Urothelium cell line (cell line): ENCODE measurements around the gene USP2.
A peak's percentile ranks its signal among the peaks of the same experiment; 100 is the strongest.

Experiments used
- DNase-seq: peaks from one replicate; pipeline ENCODE4 v3.0.0; 2011; ENCODE audit warnings: low spot score, mixed read lengths
- FAIRE-seq: peaks from 2 replicates; lab custom pipeline; 2011; peaks lifted over from hg19 to GRCh38; lab: Jason Lieb, UNC

USP2 gene

DNA sequence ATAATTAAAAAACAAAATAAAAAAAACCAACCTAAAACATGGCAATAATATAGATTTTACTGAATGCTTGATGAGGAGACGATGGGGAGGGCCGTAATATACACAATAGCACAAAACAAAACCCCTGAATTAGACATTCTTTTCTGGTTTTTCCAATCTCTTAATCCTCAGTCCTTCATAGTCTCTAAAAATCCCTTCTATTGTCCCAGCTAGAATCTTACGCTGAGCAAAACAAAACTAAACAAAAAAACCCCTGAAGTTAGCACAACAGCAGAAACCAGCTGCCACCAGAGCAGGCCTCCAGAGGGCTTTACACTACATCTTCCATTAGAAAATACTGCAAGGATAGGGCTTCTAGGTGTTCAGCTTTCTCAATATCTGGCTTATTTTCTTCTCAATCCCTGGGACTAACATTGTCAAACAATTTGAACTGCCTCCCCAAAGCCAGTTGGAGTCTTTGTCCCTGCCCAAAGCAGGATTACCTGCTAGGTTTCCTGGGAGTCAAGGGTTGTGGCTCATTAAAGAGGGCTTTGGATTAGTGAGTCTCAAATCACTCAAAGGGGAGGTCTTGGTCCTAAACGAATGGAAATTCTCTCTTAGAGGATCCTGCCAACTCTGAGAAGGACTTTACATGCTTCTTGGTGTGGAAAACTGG lies 49.3 kb downstream of the USP2 start:
- no peak for DNase-seq
- FAIRE-seq = no peak

DNA sequence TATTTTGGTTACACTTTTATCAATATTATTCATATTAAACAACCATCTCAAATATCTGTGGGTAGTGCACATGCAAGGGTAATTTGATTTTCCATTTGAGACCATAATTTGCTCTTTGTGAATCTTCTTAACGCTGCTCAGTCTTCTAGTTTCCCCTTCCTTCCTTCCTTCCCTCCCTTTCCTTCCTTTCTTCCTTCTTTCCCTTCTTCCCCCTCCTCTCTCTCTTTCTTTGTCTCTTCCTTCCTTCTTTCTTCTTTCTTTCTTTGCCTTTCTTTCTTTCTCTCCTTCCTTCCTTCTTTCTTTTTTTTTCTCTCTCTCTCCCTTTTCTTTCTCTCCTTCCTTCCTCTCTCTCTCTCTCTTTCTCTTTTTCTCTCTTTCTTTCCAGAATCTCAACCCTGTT lies 51.3 kb downstream of the USP2 start:
- no peak for FAIRE-seq

DNA sequence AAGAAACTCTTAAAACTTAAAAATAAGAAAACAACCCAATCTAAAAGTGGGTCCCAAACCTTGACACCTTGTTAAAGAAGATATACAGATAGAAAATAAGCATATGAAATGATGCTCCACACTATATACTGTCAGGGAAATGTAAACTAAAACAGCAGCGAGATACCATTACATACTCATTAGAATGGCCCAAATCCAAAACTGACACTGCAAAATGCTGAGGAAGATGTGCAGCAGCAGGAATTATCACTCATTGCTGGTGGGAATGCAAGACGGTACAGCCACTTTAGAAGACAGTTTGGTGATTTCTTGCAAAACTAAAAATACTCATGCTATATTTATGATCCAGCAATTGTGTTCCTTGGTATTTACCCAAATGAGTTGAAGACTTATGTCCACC lies 52.2 kb downstream of the USP2 start:
- DNase-seq (no peak), FAIRE-seq (no peak)

More for the DNA sequence above, 51.3 kb downstream of the USP2 start:
- DNase-seq = no peak

DNA sequence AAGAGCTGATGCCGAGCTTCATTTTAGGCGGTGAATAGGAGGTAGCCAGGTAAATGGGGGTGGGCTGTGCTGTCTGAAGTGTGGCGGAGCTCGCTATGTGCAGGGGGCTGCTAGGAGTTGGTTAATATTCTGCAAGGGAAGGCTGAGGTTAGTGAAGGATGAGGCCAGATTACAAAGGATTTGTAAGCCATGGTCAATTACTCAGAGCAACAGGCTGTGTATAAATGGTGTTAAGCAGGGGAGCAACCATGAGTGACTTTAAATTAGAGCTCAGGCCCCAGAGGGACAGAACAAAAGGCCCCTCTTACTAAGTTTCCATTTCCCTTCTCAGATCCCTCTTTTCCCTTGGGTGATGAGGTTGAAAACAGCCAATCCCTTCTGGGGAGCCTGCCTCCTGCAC lies 57.3 kb downstream of the USP2 start:
- DNase-seq (no peak), FAIRE-seq (no peak)

DNA sequence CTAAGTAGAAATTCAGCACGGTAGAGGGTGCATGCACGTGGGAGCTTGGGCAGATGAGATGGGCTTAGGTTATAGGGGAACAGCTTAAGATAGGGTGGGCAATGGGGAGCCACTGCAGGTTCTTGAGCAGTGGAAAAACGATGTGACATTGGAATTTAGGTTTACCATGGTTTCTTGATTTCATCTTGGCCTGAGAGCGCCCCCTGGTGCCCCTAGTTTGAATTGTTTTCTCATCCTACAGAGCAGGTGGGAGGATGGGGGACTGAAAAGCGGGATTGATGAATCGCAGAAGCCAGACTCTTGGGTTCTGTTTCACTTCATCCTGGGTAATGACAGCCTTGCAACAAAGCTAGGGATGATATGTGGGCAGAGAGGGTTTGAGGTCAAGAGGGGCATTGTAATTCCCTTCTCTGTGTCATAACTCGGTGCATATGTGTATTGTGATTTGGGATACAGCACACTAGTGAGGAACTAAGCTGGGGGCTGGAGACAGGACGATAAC lies 57.9 kb downstream of the USP2 start:
- DNase-seq = peak; percentile 40
- FAIRE-seq = no peak

DNA sequence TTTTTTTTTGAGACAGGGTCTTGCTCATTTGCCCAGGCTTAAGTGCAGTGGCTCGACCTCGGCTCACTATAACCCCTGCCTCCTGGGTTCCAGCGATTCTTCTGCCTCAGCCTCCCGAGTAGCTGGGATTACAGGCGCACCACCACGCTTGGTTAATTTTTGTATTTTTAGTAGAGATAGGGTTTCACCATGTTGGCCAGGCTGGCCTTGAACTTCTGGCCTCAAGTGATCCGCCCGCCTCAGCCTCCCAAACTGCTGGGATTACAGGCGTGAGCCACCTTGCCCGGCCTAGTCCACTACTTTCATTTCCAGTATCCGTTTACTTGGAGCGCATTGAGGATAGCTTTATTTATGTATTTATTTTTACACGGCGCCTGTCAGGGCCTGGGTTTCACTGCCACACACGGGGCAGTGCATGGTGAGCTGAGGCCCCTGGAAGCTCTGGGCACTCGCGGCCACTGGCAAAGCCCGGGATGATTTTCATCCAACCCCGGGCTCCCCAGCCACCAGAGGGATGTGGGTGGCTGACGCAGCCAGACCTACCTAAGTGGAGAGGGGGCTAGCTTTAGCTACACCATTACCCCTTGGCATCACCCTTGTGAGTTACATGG lies 58.5 kb downstream of the USP2 start:
- FAIRE-seq (no peak), DNase-seq (no peak)

DNA sequence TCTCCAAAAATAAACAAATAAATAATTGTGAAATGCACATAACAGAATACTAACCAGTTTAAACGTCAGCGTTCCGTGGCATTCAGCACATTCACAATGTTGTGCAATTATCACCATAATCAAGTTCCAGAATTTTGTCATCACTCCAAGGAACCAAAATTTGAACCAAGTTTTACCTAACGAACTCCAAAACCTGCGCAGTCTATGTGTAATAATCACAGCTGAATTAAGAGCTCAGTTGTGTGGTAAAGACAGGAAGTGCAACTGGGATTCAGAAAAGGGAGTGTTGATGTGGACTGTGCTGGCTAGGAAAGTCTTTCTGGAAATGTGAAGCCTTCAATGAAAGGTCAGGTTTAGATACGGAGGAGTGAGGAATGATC lies 59.1 kb downstream of the USP2 start:
- DNase-seq = no peak
- no peak for FAIRE-seq

DNA sequence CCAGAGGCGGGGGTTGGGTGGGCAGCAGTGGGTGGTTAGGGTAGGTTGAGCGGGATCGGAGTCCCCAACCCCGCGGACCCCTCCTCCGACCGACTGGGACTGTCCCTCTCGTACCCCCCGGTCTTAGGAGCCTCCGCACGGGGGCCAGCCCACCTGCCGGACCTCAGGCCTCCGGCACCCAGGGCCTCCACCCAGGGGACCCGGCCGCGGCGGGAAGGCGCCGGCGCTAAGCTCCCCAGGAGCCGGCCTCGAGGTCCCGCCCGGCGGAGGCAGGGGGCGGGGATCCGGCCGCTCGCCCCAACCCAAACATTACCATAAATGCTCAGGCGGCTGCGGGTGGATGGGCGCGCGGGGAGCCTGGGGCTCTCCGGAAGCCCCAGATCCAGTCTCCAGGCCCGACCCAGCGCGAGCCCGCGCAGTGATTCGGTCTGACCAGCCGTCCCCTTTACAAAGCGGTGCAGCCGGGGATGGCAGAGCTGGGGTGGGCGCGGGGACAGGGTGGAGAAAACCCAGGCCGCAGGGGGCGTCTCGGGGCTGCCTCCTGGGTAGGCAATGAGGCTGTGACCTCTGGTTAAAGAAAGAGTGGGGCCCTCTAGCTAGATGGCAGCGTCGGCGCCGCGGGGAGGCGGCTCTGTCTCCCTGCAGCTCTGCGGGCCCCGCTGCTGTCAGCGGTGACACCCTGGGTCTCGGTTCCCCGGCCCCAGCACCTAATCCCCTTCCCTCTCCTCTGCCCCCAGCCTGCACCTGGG lies 60.5 kb downstream of the USP2 start:
- FAIRE-seq = no peak
- no peak for DNase-seq

DNA sequence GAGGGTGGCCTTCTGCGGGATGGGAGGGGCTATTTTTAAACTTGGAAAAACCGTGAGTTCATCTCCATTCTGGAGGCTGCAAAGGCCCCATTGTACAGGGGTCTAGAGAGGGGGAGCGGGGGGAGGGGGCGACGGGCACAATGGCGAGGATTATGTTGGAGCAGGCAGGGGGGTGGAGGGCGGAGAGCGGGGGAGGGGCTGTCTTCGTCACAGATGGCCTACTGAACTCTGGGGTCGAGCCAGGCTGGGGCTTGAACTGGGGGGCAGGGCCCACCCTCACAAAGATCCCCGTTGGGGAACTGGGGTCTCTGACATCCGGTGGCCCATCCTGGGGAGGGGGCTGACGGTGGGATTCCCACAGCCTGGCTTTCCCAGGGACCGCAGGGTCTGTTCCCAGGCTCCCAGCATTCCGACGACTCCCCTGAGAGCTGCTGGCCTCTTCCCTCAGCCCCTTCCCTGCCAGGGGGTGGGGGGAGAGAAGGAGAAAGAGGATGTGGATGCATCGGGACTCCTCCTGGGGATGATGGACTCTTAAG lies 61.2 kb downstream of the USP2 start:
- FAIRE-seq (no peak), DNase-seq (no peak)

DNA sequence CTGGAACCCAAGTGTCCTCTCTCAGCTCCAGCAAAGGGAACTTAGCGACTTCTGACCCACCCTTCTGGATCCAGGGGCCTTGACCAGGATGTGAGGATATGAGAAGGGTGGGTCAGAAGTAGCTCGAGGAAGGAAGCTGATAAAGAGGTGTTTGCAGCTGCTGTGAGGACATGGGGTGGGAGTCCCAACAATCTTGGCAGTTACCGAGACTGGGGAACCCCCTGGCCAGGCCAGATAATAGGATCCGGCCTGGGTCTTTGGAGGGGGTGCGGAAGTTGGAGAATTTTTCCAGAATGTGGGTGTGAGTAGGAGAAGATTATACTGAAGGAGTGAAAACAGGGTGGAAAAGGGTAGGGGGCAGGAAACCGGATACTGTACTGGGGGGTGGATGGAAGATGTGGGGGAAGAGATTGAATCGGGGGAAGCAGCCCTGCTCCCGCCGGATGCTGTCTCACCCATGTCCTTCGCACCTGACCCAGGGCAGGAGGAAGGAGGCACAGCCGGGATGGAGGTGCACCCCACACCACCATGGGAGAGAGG lies 61.7 kb downstream of the USP2 start:
- DNase-seq = no peak
- no peak for FAIRE-seq

DNA sequence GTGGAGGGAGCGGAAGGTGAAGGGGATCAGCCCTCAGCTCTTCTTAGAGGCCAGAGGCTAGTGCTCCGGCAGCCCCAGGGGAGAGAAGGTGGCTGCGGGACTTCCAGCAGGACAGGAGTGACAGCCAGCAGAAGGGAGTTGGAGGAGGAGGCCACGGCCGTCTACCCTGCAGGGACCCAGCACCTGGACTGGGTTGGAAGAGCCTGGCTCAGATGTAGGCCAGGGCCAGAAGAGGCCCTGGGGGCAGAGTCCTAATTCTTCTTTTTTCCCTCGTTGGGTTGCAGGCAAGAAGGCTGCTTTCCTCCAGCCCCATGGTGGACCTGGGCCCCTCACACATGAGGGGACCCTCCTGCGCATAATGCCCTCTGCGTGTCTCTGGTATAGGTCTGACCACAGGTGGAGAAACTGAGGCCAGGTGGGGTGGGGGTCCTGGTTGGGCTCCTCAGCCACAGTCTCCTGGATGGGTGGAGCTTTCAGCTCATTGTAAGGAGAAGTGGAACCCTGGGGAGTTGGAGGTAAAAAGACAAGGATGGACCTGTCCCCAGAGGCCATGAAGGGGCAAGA lies 62.3 kb downstream of the USP2 start:
- FAIRE-seq (no peak), DNase-seq (no peak)

DNA sequence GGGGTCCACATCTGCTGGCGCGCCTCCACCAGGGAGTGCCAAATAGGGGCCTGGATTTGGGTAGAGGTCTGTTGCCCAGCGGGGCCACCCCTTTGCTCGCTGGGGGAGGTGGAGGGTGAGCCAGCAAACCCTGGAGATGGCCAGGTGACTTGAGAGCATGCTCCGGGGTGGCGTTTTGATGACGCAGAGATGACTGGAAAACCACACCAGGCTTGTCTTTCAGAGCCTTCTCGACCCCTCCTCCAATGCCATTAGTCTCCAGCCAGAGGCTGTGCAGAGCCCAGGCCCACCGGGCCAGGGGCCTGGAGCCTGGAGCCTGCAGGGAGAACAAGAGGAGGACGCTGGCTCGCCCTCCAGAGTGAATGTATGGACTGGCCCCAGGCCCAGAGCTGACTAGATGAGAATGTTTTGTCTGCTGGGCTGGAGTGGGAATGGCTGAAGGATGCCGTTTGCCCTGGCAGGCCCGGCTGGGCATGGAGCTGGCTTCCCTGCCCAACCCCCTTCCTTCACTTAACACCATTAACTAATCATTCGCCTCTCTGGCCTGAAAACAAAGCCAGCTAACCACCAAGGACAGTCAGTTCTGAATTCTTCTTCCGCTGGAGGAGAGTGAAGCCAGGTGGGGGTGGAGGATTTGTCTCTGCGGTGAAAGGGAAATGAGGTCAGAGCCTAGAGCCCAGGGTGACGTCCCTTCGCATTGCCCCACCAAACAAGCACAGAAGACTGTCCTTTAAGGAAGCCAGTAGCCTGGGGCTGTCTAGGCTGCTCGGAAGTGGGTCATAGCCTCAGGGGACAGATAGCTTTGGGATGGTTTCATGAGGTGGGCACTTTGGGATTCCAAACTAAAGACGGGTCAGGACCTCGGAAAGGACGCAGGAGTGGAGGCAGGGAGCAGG lies 63.0 kb downstream of the USP2 start:
- DNase-seq = peak; percentile 42
- no peak for FAIRE-seq

DNA sequence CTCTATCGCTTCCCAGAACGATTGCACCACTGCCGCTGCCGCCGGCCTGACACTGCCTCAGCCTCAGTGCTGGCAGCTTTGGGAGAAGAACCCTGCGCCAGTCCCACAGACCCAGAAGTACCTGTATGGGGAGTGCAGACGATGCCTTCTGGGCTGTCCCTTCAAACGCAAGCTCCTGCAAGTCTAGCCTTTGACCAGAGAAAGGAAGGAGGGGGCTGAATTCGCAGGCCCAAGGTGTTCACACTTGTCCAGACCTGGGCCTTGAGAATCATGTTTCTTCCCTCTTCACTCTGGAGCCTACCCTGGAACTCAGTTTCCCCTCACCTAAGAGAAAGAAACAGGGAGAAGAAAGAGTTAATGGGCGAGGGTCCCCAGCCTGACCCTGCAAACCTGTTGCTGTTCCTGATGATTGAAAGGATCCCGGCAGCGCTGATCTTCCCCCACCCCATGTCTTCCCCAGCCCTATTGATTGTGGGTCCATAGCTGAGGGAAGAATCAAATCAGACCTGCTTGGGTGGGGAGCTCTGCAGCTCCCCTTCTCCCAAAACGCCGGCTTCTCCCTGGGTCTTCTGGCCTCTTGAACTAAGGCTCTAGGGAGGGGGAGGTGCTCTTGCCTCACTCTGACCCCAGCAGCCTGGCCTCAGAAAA lies 63.8 kb downstream of the USP2 start:
- no peak for DNase-seq
- FAIRE-seq = no peak

DNA sequence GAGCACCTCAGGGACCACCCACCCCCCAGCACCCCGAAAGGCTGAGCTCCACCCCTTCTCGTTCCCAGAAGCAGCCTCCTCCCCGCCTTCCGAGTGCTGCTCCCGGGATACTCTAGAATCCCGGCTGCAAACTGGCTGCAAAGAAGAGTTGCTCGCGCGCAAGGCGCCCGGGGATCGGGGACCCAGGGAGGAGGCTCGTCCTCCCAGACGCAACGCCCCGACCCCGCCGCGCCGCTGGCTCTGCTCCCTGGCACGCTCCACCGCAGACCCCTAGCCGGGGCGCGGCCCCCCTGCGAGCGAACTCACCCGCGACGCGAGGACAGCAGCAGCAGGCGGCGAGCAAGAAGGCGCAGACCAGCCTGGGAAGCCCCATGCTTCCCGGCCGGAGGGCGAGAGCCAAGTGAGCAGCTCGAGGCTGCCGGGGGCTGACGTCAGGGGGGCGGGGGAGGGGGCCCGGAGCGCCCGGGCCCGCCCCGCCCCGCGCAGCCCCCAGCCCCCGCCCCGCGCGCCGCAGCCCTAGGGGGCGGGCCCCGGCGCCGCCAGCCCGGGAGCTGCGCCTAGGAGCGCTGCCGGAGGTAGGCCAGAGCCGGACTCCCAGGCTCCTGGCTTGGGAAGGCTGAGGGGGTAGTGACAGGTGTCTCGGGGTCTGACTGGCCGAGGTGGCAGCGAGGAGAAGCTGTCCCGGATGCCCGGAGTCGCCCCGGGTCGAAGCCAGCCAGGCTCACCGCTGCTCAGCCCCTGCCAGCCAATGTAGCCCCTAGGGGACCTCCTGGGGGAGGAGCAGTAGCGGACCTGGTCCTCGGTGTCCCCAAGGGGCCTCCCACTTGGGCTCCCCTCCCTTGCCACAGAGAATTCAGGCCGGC lies 64.5 kb downstream of the USP2 start, which contains the start of gene MCAM:
MCAM (minus strand) TSS at position 402 of the 863 bp plus-strand sequence; CDS start at position 373, 29 bp downstream.
- FAIRE-seq (no peak), DNase-seq (peak; percentile 77)

DNA sequence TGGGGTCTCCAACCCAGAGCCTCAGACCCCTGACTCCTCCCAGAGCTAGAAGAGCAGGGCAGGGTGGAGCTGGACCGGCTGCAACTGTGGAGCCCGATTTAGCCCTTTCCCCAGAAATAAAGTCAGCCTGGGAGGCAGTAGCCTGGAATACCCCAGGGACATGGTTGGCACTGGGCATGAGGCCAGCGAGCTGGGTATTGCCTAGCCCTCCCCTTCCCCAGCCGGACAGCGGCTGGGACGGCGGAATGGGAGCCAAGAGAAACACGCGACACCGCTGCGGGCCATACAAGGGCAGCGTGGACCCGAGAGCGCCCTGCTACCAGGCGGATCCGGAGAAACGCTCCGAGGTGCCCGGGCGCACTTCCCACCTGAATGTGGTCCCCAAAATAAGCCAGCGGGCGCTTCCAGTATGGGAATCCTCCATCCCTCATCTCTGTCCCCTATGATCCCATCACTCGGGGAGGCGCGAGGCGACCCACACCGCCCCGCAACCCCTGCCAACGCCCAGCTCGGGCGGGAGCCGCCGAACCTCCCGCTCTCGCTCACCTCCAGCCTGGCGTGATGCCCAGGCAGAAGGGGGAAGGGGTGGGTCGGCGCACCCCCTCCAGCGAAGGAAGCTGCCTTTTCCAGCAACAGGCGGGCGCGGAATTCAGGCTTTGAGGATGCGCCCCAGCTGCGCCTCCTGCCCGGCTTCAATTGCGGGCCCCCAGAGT lies 65.3 kb downstream of the USP2 start:
- no peak for FAIRE-seq
- DNase-seq = peak; percentile 42

DNA sequence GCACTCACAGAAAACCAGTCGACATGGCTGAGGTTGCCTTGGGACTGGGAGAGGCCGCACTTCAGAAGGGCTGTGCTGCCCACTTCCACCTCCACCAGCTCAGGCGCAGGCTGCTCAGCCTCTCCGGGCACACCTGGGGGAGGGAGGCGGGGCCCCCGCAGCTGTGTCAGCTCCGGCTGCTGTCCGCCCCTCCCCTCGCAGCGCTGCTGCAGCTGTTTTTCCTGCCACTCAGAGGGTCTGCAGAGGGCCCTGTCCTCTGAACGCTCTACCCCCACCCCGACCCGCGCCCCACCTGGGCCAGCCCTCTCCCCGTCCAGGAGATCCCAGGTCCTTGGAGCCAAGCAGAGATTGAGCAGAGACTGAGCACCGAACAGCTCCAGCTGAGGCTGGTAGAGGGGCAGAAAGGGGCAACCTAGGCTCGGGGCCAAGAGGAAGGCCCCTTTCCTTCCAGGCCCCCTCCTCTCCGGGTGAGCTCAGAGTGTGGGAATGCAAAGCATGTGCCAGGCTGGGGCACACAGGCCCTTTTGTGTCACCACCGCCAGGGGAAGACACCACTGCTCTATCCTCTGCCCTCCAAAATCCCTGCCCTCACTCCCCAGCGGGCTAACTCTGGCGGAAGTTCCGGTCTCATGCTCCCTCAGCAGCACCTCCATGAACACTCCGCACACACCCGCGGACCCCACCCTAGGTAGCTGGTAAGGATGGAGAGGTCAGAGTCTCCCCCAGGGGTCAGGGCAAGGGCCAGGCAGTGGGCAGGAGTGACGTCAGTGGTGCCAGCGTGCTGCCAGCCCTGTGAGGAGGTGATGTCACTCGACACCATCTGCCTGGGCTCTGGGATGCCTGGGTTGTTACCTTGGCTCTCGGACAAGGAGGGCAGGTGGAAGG lies 66.1 kb downstream of the USP2 start:
- FAIRE-seq = no peak
- DNase-seq = peak; percentile 81

DNA sequence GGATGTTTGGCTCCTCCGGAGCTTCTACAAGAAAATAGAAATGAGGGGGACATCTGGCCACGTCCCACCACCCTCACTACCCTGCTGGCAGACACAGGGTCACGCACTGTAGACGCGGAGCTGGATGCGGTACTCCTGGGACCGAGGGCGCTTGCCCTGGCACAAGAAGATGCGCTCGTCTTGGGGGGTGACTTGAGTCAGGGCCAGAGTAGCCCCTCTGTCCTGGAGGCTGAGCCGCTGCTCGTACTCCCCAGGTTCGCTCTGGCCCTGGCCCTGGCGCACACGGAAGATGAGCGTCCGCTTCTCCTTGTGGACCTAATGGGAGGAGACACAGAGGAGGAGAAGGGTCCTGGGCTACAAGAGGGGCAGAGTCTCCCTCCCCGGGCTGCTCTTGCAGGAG lies 66.8 kb downstream of the USP2 start:
- DNase-seq (no peak), FAIRE-seq (no peak)
